ENCODE data around the gene EHD4. TPM values are rescaled to one million over a fixed set of nuclear protein-coding genes. Genes with fewer than 3 reads are reported as not detected.
A peak's percentile ranks its signal among the peaks of the same experiment; 100 is the strongest.

EHD4 gene
- polyA plus RNA-seq, 1 of the 3 experiments (the other 2 are of a cell fraction): 17.5 TPM

DNA sequence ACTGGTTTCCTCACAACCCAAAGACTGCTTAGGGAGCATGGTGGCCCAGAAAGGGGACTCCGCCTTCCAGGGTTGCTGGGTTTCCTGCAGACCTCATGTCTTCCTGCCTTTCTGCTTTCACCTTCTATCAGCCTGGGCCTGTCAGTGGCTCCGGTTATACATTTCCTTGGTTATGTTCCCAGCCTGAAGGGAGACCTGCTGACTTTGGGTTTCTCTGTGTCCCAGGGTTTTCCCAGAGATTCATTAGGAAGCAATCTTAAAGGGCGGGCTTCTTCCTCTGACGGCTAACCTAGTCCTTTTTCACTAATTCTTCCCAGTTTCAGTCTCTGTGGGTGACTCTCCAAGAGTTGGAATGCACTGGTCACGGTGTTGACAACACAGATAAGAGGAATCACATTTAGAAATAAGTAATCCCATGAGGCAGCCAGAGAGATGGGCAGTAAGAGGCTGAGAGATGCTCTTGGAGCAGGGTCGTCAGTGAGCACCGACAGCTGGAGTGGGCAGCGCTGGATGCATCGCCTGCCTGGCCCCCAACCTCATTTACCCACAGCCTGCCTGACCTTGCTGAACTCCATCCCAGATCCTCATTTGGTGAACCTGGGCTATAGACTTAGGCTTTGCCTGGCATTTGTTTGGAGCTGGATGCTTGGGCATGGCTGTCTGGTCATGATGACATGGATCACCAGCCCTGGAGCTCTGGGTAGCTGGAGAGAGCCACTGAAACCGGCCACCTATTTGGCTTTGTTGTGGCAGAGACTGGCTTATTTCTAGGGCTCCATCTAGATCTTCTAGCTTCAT, 10.0 kb upstream of the EHD4 start:
- H3K79me2 ChIP-seq (ENCODE audit: insufficient read depth): no peaks in the 10 kb centered on the region
- ChIA-PET POLR2A (no interaction called here), CTCF (interaction anchor here (1.0 to 1.7 kb wide), 3 partner anchors 81 to 155 kb away, joined by 4 to 6 read pairs (median 4); no protein-coding TSS in a partner anchor)
- no peak overlapping the region for H3K27ac ChIP-seq (ENCODE audit: low read depth in 2 of 2, low read length in 1 of 2)
- no peak overlapping the region for H3K4me3 ChIP-seq (ENCODE audit: low read depth in 2 of 2, low read length in 1 of 2)
- no peaks in the 10 kb centered on the region for H4K20me1 ChIP-seq (ENCODE audit: insufficient read depth)
- WGBS (ENCODE audit: low lambda C conversion rate): 88% methylated on average over 10 of the region's 10 CpGs
- no peaks in the 10 kb centered on the region for H3K9me2 ChIP-seq
- H3K4me1 ChIP-seq (ENCODE audit: control insufficient read depth in 1 of 2, insufficient read depth in 2 of 2, low read depth in 1 of 2, low read length in 1 of 2): no peaks in the 10 kb centered on the region; a peak in 1 of 4 replicates
- no peaks in the 10 kb centered on the region for H3K27me3 ChIP-seq (ENCODE audit: insufficient read depth)
- no peak for DNase-seq
- no peak for TF ChIP-seq TCF12 (IDR thresholded peaks at IDR 0.05)
- TF ChIP-seq, protein P1, sequence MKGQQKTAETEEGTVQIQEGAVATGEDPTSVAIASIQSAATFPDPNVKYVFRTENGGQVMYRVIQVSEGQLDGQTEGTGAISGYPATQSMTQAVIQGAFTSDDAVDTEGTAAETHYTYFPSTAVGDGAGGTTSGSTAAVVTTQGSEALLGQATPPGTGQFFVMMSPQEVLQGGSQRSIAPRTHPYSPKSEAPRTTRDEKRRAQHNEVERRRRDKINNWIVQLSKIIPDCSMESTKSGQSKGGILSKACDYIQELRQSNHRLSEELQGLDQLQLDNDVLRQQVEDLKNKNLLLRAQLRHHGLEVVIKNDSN (IDR thresholded peaks at IDR 0.05; ENCODE audit: borderline replicate concordance, low read depth): no peak
- TF ChIP-seq, protein P2, sequence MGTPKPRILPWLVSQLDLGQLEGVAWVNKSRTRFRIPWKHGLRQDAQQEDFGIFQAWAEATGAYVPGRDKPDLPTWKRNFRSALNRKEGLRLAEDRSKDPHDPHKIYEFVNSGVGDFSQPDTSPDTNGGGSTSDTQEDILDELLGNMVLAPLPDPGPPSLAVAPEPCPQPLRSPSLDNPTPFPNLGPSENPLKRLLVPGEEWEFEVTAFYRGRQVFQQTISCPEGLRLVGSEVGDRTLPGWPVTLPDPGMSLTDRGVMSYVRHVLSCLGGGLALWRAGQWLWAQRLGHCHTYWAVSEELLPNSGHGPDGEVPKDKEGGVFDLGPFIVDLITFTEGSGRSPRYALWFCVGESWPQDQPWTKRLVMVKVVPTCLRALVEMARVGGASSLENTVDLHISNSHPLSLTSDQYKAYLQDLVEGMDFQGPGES (IDR thresholded peaks at IDR 0.05; ENCODE audit: low read depth, low read length): no peak
- no peaks in the 10 kb centered on the region for H3K36me3 ChIP-seq (replicated peaks in 1 of 2; ENCODE audit: control insufficient read depth in 1 of 2, insufficient read depth in 2 of 2, low read length in 1 of 2)
- H2AFZ ChIP-seq (ENCODE audit: low read depth): no peak overlapping the region
- H3F3A ChIP-seq (replicated peaks; ENCODE audit: insufficient read depth): no peaks in the 10 kb centered on the region
- H3K4me2 ChIP-seq: no peak overlapping the region
- no peak overlapping the region for H3K9ac ChIP-seq
- no peaks in the 10 kb centered on the region for H3K9me3 ChIP-seq

DNA sequence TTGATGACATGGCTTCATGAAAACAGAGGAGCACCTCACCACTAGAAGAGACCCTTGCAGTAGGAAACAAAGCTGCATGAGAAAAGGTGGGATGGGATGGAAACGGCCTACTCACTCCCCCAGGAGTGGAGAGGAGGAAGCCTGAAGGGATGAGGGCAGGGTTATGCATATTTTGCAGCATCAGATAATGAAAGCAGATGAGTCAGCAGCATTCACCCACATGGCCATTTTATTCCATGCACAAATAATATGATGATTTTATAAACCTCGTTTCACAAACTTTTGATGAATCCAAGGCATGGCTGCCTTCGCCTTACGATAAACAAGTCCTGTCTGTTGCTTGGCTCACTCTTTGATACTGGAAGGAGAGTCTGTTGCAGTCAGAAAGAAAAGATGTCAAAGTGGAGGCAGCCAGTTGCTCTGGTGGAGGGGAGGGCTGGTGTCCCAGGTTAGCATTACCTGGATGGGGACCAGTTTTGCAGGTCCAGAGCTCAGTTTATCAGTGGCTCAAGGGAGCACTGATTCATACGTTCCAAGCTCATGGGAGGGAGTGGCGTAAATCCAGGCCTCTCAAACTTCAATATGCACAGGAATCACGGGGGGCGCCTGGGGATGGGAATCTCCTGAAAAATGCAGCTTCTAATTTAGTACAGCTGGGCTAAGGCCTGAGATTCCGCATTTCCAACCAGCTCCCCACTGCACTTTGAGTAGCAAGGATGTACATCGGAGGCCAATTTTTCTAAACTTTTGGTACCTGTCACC, 9.2 kb upstream of the EHD4 start:
- Histone ChIP-seq H3K36me3 (replicated peaks in 1 of 2; ENCODE audit: control insufficient read depth in 1 of 2, insufficient read depth in 2 of 2, low read length in 1 of 2) (no peaks in the 10 kb centered on the region), H3K4me1 (ENCODE audit: control insufficient read depth in 1 of 2, insufficient read depth in 2 of 2, low read depth in 1 of 2, low read length in 1 of 2) (no peaks in the 10 kb centered on the region; a peak in 1 of 4 replicates), H3K4me2 (peak overlapping the region; percentile 23; the same call in 1 of the 2 replicates), H4K20me1 (ENCODE audit: insufficient read depth) (no peaks in the 10 kb centered on the region), H2AFZ (ENCODE audit: low read depth) (peak overlapping the region; percentile 74; the same call in 1 of the 2 replicates), H3K27me3 (ENCODE audit: insufficient read depth) (no peaks in the 10 kb centered on the region), H3K9me3 (no peaks in the 10 kb centered on the region), H3K9me2 (no peaks in the 10 kb centered on the region), H3K9ac (no peak overlapping the region), H3F3A (replicated peaks; ENCODE audit: insufficient read depth) (no peaks in the 10 kb centered on the region), H3K27ac (ENCODE audit: low read depth in 2 of 2, low read length in 1 of 2) (no peak overlapping the region), H3K79me2 (ENCODE audit: insufficient read depth) (no peaks in the 10 kb centered on the region), H3K4me3 (ENCODE audit: low read depth in 2 of 2, low read length in 1 of 2) (no peak overlapping the region)
- DNase-seq: no peak
- 94% methylated on average over 10 of the region's 10 CpGs for WGBS (ENCODE audit: low lambda C conversion rate)
- TF ChIP-seq TAF1 (IDR thresholded peaks at IDR 0.05; ENCODE audit: borderline replicate concordance, low read depth, low read length) (no peak), NFIC (IDR thresholded peaks at IDR 0.05; ENCODE audit: borderline replicate concordance) (no peak)
- TF ChIP-seq, protein P1 (IDR thresholded peaks at IDR 0.05; ENCODE audit: borderline replicate concordance, low read depth): no peak
- TF ChIP-seq, protein P3, sequence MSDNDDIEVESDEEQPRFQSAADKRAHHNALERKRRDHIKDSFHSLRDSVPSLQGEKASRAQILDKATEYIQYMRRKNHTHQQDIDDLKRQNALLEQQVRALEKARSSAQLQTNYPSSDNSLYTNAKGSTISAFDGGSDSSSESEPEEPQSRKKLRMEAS (IDR thresholded peaks at IDR 0.05; ENCODE audit: low read depth): no peak
- ChIA-PET CTCF (interaction anchor here (1.0 to 6.2 kb wide), 6 partner anchors 8 to 156 kb away, joined by 4 to 50 read pairs (median 6); no protein-coding TSS in a partner anchor), POLR2A (no interaction called here)

Measured in SK-N-SH (cell line).